T47D (cell line): Measurements from ENCODE around the gene PRR33.
"Not testable (repeated sequence)": the region's sequence is repeated elsewhere in the genome, so short reads cannot be mapped to it uniquely, and the experiment has no call there.

Experiments
- DNase-seq, 2 experiments: peaks; one replicate each; pipeline versions ENCODE4 v3.0.0 to v3.0.0-alpha.2; 2011 to 2012; ENCODE audit warnings: low read depth in 1 of 2, low spot score in 1 of 2
- JUND ChIP-seq: IDR thresholded peaks from 2 replicates; pipeline ENCODE4 v1.6.1; 2012; ENCODE audit warnings: low read depth
- in situ Hi-C: cut with HindIII; loops from 2 replicates; pipeline ENCODE4 v1.10.0; 2016; ENCODE audit warnings: low sequenced_read_pairs, low pct_unique_long_range_greater_than_20kb

PRR33 gene

GRCh38 chr11:1891831-1892115, at the start of gene PRR33:
Gene PRR33 (minus strand): TSS chr11:1891895. CDS start chr11:1890584, 1,311 bp downstream.
- TF ChIP-seq JUND = no peak
- DNase-seq = no peak
- in situ Hi-C loops = no loop called here

GRCh38 chr11:1939788-1940187, 48.1 kb upstream of the PRR33 start:
- in situ Hi-C loops, DNase-seq: not testable (repeated sequence)

DNA sequence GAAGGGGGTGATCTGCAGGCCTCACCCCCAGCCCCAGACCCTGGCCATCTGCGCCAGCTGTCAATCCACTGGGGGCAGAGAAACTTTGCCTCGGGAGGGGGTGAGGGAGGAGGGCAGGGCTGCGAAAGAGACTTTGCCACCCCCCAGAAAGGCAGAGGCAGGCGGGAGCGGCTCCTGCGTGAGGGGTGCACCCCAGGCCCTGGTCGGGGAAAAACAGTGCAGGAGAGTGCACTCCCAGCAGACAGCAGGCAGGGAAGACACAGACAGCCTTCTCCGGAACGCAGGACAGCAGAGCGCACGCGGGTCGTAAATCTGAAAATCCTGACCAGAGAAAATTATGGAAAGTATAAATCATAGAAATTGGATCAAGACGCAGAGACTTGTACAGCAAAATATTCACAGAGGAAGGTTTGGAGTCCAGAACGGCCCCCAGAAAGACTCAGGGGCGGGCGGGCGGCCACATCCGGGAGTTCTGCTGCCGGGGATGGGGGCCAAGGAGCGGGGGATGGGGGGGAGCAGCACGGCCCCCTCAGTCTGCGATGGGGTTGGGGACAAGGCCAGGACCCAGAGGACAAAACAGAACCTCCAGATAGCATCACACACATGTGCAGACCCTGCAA, 47.4 kb upstream of the PRR33 start:
- in situ Hi-C loops = no loop called here
- no peak for TF ChIP-seq JUND
- no peak for DNase-seq

GRCh38 chr11:1938343-1939005, 46.8 kb upstream of the PRR33 start:
- no peak for TF ChIP-seq JUND
- no peak for DNase-seq
- in situ Hi-C loops = no loop called here

GRCh38 chr11:1937616-1938342, 46.1 kb upstream of the PRR33 start:
- no peak for DNase-seq
- TF ChIP-seq JUND = no peak
- in situ Hi-C loops = no loop called here

- DNase-seq = no peak
- TF ChIP-seq JUND = no peak
- in situ Hi-C loops = no loop called here
Observed at GRCh38 chr11:1936781-1937615, 45.3 kb upstream of the PRR33 start.

GRCh38 chr11:1936072-1936780, 44.5 kb upstream of the PRR33 start:
- DNase-seq = no peak
- TF ChIP-seq JUND = no peak
- in situ Hi-C loops = no loop called here

DNA sequence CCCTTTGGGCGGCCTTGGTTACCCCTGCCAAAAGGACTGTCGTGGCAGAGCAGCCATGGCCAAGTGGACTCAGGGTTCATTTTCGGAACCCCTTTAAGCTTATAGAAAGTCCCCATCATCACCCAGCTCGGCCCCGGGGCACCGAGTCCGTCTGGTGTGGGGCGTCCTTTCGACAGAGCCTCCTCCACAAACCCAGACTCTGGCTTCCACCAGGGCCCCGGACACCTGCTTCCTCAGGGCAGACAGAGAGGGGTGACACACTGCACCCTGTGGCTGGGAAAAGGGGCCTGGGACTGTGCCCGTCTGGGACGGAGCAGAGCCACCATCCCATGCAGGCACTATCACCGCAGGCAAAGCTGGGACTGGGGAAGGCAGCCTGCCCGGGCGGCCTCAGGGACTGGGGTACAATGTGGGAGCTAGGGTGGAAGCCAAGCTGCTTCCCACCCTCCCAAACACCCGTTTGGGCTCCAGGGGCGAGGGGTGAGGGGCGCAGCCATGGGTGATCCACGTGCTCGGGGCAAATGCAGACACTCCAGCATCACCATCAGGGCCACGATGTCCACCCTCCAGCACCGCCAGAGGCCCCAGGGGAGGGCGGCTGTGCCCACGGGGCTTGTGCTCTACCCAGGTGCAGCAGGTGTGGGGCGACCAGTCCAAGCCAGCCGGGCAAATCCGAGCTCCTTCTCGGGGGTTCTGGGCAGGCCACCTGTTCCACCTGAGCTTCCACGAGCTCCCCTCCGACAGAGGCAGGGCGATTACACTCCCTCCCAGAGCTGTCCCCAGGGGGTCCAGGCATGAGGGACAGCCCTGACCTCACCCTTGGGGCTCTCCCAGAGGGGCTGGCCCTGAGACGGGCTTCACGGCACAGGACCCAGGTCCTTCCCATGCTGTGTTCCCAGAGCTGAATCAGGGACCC, 43.7 kb upstream of the PRR33 start:
- no peak for TF ChIP-seq JUND
- in situ Hi-C loops = no loop called here
- DNase-seq = no peak

GRCh38 chr11:1934335-1935155, 42.9 kb upstream of the PRR33 start:
- in situ Hi-C loops = no loop called here

GRCh38 chr11:1933416-1934334, 42.0 kb upstream of the PRR33 start:
- TF ChIP-seq JUND = no peak
- no peak for DNase-seq
- in situ Hi-C loops = no loop called here

More at GRCh38 chr11:1934335-1935155, 42.9 kb upstream of the PRR33 start:
- DNase-seq = no peak
- TF ChIP-seq JUND = no peak
